ENCODE measurements around the gene SLFN5.
"Not testable (repeated sequence)": the region's sequence is repeated elsewhere in the genome, so short reads cannot be mapped to it uniquely, and the experiment has no call there.

The SLFN5 gene

GRCh38 chr17:35242158-35242804, 591 bp upstream of the SLFN5 start:
- DNase-seq (ENCODE audit: low read depth): no peak

- no peak for DNase-seq (ENCODE audit: low read depth)
Observed at GRCh38 chr17:35243561-35244340, 879 bp downstream of the SLFN5 start.

- DNase-seq (ENCODE audit: low read depth): no peak
Observed at GRCh38 chr17:35244341-35245195, 1.7 kb downstream of the SLFN5 start.

- no peak for DNase-seq (ENCODE audit: low read depth)
Observed at GRCh38 chr17:35245196-35245486, 2.3 kb downstream of the SLFN5 start.

GRCh38 chr17:35252651-35253050, 9.8 kb downstream of the SLFN5 start:
- DNase-seq (ENCODE audit: low read depth): no peak

GRCh38 chr17:35254107-35254773, 11.4 kb downstream of the SLFN5 start:
- peak; percentile 66 for DNase-seq (ENCODE audit: low read depth)

GRCh38 chr17:35255316-35255715, 12.4 kb downstream of the SLFN5 start:
- DNase-seq (ENCODE audit: low read depth): no peak

GRCh38 chr17:35256629-35257028, 13.8 kb downstream of the SLFN5 start:
- DNase-seq (ENCODE audit: low read depth): no peak

- DNase-seq (ENCODE audit: low read depth): no peak
Observed at GRCh38 chr17:35257208-35257659, 14.4 kb downstream of the SLFN5 start.

- DNase-seq (ENCODE audit: low read depth): no peak
Observed at GRCh38 chr17:35259001-35259400, 16.1 kb downstream of the SLFN5 start.

- DNase-seq (ENCODE audit: low read depth): no peak
Observed at GRCh38 chr17:35265071-35265470, 22.2 kb downstream of the SLFN5 start.

GRCh38 chr17:35265566-35266141, 22.8 kb downstream of the SLFN5 start:
- DNase-seq (ENCODE audit: low read depth): no peak

GRCh38 chr17:35274167-35275066, 31.5 kb downstream of the SLFN5 start:
- DNase-seq (ENCODE audit: low read depth): not testable (repeated sequence)

GRCh38 chr17:35278454-35278853, 35.6 kb downstream of the SLFN5 start:
- not testable (repeated sequence) for DNase-seq (ENCODE audit: low read depth)

GRCh38 chr17:35278876-35279275, 36.0 kb downstream of the SLFN5 start:
- not testable (repeated sequence) for DNase-seq (ENCODE audit: low read depth)

GRCh38 chr17:35283767-35284166, 40.9 kb downstream of the SLFN5 start:
- DNase-seq (ENCODE audit: low read depth): no peak

- no peak for DNase-seq (ENCODE audit: low read depth)
Observed at GRCh38 chr17:35284955-35285354, 42.1 kb downstream of the SLFN5 start.

- DNase-seq (ENCODE audit: low read depth): no peak
Observed at GRCh38 chr17:35286120-35286781, 43.4 kb downstream of the SLFN5 start.

- no peak for DNase-seq (ENCODE audit: low read depth)
Observed at GRCh38 chr17:35287286-35287811, 44.5 kb downstream of the SLFN5 start.

- no peak for DNase-seq (ENCODE audit: low read depth)
Observed at GRCh38 chr17:35289222-35289621, 46.4 kb downstream of the SLFN5 start.

Measured in HS-27A (cell line).